NCI-H2029 (cell line): ENCODE measurements around the gene NEK5.
"Not testable (repeated sequence)": the region's sequence is repeated elsewhere in the genome, so short reads cannot be mapped to it uniquely, and the experiment has no call there.

ENCODE experiments used
- DNase-seq: peaks from one replicate; lab custom pipeline; 2025; lab: John Stamatoyannopoulos, UW

Gene NEK5

GRCh38 chr13:52128714-52129700 lies at the start of gene NEK5:
Gene NEK5, minus strand, starts transcription at chr13:52129073. Its CDS starts 1,591 bp downstream, at chr13:52127482.
- no peak for DNase-seq

GRCh38 chr13:52177276-52177675 lies 48.4 kb upstream of the NEK5 start:
- no peak for DNase-seq

- DNase-seq = not testable (repeated sequence)
These were observed 45.1 kb upstream of the NEK5 start for GRCh38 chr13:52173970-52174369.

DNA sequence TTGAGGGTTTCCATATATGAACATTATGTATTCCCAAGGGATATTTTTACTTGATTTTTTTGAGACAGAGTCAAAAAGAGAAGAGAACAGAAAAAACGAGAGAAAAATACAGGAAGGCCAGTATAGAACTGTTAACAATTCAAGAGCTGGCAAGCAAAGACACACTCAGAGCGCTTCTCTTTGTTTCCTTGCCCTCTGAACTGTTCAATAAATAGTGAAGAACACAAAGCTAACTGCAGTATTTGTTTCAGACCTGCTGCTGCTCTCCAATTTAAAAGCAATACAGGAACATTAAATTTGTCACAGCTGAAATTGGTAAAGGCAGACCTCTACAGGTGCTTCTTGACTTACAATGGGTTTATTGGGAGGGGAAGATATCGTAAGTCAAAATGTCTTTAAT lies 44.5 kb upstream of the NEK5 start:
- no peak for DNase-seq

DNA sequence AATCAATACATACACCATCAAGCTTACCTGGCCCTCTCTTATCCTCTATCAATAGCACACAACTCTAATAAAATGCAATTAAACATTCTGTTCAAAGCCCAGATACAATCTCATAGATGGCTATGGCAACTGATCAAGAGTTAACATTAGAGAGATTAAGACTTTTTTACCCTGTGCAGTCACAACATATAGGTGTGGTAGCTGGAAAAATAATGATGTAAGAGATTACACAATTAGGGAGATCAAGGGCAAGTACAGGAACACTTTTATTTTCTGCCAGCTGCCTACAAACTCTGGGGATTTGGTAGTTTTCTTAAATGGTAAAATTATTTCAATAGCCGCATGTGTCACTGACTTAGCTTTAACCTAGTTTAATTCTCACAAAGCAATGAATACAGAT lies 42.8 kb upstream of the NEK5 start:
- not testable (repeated sequence) for DNase-seq

GRCh38 chr13:52170828-52171391 lies 42.0 kb upstream of the NEK5 start:
- not testable (repeated sequence) for DNase-seq

DNA sequence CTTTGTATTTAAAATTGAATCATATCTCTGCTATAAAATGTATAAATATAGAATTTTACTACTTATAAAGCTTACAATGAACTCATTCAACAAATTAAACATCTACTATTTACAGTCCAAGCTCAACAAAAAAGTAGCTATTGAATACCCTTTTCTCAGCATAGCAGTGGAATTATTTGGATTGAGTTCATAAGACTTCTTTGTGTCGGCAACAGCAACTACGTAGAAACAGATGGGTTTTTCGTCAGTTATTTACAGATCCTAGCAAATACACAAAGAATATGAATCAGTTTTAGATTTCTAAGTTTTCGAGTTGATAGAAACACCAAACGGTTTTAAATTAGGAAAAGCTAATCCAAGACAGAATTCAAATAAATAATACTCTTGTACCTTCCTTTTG lies 41.0 kb upstream of the NEK5 start:
- DNase-seq = no peak

- DNase-seq = no peak
These were observed 36.5 kb upstream of the NEK5 start for GRCh38 chr13:52165411-52165810.

DNA sequence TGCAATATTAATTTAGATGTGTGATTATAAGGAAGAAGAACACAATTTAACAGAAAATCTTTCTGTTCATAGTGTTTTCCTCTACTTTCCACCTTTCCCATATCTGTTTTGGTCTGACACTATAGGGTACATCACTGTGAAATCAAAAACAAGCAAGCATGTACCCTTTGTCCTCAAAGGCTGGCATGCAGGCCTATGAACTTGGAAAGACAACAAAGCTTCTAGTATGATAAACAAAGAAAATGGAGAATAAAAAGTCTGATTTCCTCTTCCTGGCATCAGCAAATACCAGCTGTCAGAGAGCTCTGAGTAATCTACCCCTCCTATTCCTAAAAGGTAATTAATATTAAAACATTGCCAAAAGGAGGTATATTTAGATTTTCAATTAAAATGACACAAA lies 36.1 kb upstream of the NEK5 start:
- no peak for DNase-seq

GRCh38 chr13:52163878-52164277 lies 35.0 kb upstream of the NEK5 start:
- DNase-seq = not testable (repeated sequence)

GRCh38 chr13:52162279-52163101 lies 33.6 kb upstream of the NEK5 start:
- DNase-seq = no peak

DNA sequence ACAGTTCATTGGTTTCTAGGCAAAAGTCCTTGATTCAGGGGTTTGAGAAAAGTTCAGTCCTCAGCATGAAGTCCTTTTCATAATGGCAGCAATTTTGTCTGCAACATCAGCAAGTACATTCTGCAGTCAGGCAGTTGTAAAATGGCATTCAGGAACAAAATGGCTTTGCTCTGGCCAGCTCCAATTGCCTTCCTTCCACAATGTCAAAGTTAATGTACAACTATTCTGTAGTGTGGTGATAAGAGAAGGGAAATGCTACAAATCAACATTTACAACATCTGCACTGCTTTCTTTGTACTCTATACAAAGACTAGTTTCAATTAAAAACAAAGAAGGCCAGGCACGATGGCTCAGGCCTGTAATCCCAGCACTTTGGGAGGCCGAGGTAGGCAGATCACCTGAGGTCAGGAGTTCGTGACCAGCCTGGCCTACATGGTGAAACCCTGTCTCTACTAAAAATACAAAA lies 32.3 kb upstream of the NEK5 start:
- no peak for DNase-seq

- DNase-seq = no peak
These were observed 31.6 kb upstream of the NEK5 start for GRCh38 chr13:52160506-52160905.

DNA sequence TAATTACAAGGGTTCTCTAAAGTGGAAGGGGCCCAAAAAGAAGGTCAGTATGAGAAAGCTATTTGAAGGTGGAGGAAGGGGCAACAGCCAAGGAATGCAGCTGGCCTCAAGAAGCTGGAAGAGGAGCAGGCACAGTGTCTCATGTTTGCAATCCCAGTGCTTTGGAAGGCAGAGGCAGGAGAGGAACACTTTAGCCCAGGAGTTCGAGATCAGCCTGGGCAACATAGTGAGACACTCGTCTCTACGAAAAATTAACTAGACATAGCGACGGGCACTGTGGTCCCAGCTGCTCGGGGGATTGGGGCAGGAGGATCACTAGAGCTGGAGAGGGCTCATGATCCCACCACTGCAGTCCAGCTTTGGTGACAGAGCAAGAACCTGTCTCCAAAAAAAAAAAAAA lies 31.2 kb upstream of the NEK5 start:
- no peak for DNase-seq

DNA sequence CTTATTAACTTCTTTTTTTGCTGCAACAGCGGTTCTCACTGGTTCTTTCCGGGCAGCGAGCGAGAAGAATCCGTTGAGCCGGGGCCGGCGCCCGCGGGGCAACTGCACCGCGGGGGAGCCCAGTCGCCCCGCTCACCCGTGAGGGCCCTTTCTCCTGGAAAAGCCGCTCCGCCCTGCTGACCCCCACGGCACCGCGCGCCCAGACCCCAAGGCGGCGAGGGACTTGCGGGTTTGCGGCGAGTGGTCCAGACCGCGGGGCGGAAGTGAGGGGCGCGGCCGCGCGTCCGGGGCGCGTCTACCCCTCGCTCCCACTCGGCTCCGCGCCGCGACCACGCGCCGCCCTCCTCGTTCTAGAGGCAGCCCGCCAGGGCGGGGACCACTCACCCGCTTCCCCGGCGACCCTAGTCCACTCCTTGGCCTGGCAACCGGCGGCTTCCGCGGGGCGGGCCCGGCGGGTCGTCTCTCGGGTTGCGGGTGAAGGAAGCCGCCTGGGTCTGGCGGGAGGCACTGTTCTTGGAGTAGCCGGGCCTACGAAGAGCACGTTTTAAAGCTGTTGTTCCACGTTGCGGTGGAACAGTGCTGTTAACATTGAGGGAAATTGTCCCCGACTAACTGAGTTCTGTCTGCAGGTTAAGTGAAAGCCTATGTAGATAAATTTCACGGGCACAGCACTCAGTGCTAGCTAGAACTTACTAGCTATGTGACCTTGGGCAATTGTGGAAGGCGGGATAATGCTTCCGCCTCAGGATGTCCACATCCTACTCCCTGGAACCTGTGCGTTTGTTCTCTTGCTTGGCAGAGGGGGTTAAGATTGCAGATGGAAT lies 30.5 kb upstream of the NEK5 start, which contains the start of gene NEK3:
Gene NEK3, minus strand, starts transcription at position 439 of the 824 bp plus-strand sequence. CDS start 3,406 bp downstream, outside the sequence.
- no peak for DNase-seq

DNA sequence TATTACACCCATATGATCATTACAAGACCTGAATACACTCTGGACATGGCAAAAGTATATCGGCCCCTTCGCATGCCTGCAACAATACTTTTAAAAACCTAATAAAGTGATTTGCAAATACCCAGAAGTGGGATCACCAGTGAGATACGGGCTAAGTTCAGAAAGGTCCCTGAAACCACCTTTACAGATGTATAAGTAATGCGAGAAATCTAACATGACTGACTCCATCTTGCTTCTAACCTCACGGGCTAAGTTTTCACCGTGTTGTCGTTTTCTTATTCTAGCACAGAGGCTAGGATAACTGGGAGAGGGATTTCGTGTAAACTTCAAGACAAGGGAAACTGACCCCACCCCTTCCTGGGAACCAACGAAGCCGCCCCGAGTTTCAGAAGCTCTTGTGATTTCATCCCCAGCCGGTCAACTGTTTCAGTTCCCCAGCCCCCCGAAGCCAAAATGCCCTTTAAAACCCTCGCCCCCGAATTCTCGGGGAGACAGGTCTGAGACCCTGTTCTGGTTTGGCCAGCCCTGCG lies 29.8 kb upstream of the NEK5 start:
- DNase-seq = no peak

DNA sequence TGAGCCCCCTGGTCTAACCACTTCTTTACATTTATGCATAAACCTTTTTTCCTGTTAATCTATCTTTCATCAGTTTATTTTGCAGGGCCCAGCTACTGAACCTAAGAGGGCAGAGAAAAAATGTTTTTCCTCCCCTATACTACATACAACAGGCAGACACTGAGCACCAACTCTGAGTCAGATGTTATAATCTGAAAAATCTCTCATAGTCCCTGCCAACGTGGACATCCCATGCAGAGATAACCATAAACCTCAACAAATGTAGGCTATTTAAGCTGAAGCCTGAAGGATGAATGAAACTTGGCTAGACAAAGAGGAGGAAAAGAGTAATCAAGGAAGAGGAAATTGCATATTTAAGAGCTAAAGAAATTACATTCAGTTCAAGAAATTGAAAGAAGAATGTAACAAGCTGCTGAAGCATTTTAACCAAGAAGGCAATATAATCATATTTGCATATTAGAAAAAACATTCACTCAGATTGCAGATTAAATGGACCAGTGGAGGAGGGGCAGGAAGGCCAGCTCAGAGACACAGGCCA lies 27.9 kb upstream of the NEK5 start:
- no peak for DNase-seq

GRCh38 chr13:52155177-52155576 lies 26.3 kb upstream of the NEK5 start:
- DNase-seq = no peak

DNA sequence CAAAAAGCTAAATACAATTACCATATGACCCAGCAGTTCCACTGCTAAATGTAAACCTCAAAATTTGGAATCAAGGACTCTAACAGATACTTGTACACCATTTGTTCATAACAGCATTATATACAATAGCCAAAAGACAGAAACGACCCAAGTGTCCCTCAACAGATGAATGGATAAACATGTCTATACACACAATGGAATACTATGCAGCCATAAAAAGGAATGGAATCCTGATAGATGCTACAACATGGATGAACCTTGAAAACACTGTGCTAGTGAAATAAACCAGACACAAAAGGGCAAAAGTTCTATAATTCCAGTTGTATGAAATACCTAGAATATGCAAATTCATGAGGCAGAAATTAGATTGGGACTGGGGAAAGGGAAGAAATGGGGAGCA lies 18.4 kb upstream of the NEK5 start:
- DNase-seq = no peak

DNA sequence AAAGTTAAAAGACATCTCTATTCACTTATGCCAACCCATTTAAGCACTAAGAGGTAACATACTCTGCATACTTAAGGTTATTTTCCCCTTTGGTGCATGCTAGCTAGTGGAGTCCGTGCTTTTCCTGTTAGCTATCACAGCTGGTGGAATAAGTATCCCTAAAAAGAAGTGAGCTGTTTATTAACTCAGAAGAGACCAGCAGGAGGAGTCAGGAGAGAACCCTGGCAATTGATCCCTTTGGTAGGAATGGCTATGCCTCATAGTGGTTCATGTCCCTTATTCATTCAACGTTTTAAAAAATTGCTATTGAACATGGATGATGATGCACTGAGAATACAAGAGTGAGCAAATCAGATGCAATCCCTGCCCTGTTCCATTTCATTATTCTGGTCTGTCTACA lies 12.4 kb upstream of the NEK5 start:
- DNase-seq = no peak

- no peak for DNase-seq
These were observed 8.6 kb upstream of the NEK5 start for GRCh38 chr13:52137489-52137888.
